WERI-Rb-1 (cell line): Measurements from ENCODE around the gene RSPH1.

ENCODE experiments used
- DNase-seq: peaks from one replicate; pipeline ENCODE4 v3.0.0-alpha.2; 2020
- H3K27ac ChIP-seq: fragments of 250-450 bp; sonication (Bioruptor Pico); 2 replicates; pipeline ENCODE4 v1.5.1; 2020; ENCODE audit warnings: mild to moderate bottlenecking, moderate library complexity
- H3K27me3 ChIP-seq: fragments of 250-450 bp; sonication (Bioruptor Pico); 2 replicates; pipeline ENCODE4 v1.5.1; 2021; ENCODE audit warnings: mild to moderate bottlenecking, low read depth, moderate library complexity; ENCODE audit not compliant: insufficient read depth, severe bottlenecking
- H3K36me3 ChIP-seq: fragments of 250-450 bp; sonication (Bioruptor Pico); 2 replicates; pipeline ENCODE4 v1.5.1; 2020; ENCODE audit warnings: mild to moderate bottlenecking, moderate library complexity
- H3K4me3 ChIP-seq: 2 replicates; pipeline ENCODE4 v1.5.1; 2011; ENCODE audit warnings: low read depth, mild to moderate bottlenecking, control low read depth, low read length
- H3K9me3 ChIP-seq: fragments of 250-450 bp; sonication (Bioruptor Pico); 2 replicates; pipeline ENCODE4 v1.5.1; 2021; ENCODE audit warnings: mild to moderate bottlenecking, moderate library complexity; ENCODE audit not compliant: severe bottlenecking
- CTCF ChIP-seq: IDR thresholded peaks from 2 replicates; pipeline ENCODE4 v1.5.1; 2011; ENCODE audit warnings: low read depth, mild to moderate bottlenecking, control low read depth, inconsistent platforms, low read length

RSPH1 gene

DNA sequence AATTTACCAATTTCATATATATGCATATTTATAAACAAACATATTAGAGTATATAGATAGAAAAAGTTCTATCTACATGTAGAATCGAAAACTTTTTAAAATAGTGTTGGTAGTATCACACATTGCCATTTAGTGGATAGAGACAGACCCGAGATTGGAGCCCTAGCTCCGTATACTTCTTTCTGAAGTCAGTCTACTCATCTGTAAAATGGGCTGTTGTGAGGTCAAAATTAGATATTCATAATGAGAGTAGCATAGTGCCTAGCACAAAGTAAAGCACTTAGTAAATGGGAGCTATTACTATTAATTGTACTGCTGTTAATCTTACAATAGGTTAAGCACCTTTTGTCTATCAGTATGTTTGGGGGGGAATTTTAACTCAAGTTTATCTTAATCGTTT is 4.2 kb upstream of the RSPH1 start:
- Histone ChIP-seq H3K27me3 (no peaks in the 10 kb centered on the region), H3K4me3 (no peak overlapping the region), H3K9me3 (no peaks in the 10 kb centered on the region), H3K27ac (no peak overlapping the region), H3K36me3 (no peaks in the 10 kb centered on the region)
- TF ChIP-seq CTCF, result no peak
- no peak for DNase-seq

- no peak overlapping the region for H3K27ac ChIP-seq
- H3K27me3 ChIP-seq, result no peaks in the 10 kb centered on the region
- H3K9me3 ChIP-seq, result no peaks in the 10 kb centered on the region
- no peak overlapping the region for H3K4me3 ChIP-seq
- no peaks in the 10 kb centered on the region for H3K36me3 ChIP-seq
- 0 out of 2 replicates have a peak, but pooled peaks have one; percentile 17 for TF ChIP-seq CTCF
- peak; percentile 48 for DNase-seq
These were observed 3.6 kb upstream of the RSPH1 start for GRCh38 chr21:42499444-42500112.

DNA sequence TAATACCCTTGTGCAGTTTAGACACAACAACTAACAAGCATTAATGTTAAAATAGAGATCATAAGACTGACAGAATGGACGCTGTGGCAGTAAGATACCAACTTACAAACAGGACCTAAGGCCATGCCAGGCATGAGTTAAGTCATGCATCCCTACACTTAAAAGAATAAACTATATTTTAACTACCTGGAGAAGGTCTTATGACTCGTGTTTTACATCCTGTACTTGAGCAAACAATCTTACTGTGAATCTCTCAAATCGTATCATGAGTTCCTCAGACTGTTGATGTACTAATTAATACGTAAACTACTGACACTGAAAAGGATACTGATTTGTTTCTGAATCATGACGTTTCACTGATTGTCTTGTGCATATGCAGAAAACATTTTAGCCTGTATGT is 2.0 kb upstream of the RSPH1 start:
- Histone ChIP-seq H3K27me3 (no peaks in the 10 kb centered on the region), H3K4me3 (no peak overlapping the region), H3K9me3 (no peaks in the 10 kb centered on the region), H3K36me3 (no peaks in the 10 kb centered on the region), H3K27ac (no peak overlapping the region)
- no peak for DNase-seq
- no peak for TF ChIP-seq CTCF

DNA sequence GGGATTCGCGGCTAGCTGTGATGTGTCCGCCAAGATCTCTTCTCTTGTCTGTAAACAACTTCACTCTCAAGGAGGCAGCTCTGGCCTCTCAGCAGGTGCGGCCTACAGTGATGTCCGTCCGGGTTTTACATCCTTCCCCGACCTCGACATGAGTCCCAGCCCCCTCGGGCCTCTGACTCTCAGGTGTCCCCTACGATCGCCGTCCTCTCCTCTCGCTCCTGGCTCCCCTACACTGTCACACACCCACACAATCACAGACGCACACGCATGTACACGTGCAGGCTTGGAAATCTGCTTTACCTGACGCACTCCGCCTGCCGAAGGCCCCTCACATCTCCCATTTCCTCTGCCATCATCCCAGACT is 797 bp upstream of the RSPH1 start:
- no peak for TF ChIP-seq CTCF
- peak; percentile 37 for DNase-seq
- Histone ChIP-seq H3K36me3 (no peaks in the 10 kb centered on the region), H3K4me3 (peak overlapping the region; percentile 56), H3K27me3 (no peaks in the 10 kb centered on the region), H3K9me3 (no peaks in the 10 kb centered on the region), H3K27ac (peak overlapping the region; percentile 36; the same call in 1 of the 2 replicates)

GRCh38 chr21:42495765-42496119 is 282 bp downstream of the RSPH1 start:
- H3K27ac ChIP-seq, result no peak overlapping the region
- no peaks in the 10 kb centered on the region for H3K36me3 ChIP-seq
- no peak for TF ChIP-seq CTCF
- peak; percentile 56 for DNase-seq
- no peaks in the 10 kb centered on the region for H3K9me3 ChIP-seq
- H3K27me3 ChIP-seq, result no peaks in the 10 kb centered on the region
- H3K4me3 ChIP-seq, result peak overlapping the region; percentile 53

DNA sequence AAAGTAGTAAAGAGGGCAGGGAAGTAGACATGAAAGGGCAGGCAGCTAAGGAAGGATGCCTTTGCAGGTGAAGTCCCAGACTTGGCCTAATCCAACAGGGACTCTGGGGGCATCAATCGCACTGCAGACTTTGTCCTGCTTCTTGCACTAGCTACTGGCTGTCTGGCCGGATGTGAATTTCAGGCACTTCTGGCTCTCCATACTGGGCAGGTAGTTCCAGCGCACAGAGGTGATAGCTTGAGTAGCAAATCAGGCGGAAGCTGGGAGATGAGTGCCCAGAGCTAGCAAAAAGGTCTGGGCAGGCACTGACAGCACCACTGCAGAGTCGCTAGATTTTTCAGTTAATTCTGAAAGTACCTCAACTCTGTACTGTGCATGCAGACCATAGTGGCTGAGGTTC is 997 bp downstream of the RSPH1 start:
- no peaks in the 10 kb centered on the region for H3K36me3 ChIP-seq
- no peaks in the 10 kb centered on the region for H3K9me3 ChIP-seq
- no peak for TF ChIP-seq CTCF
- H3K27ac ChIP-seq, result no peak overlapping the region
- no peaks in the 10 kb centered on the region for H3K27me3 ChIP-seq
- no peak overlapping the region for H3K4me3 ChIP-seq
- no peak for DNase-seq
